WTC11 (cell line): Measurements from ENCODE around the gene BBOX1.

ENCODE experiments used
- ESRRA ChIP-seq: sonication (generic); formaldehyde crosslinking; IDR thresholded peaks from 2 replicates; pipeline ENCODE4 v1.8.1; 2022; ENCODE audit warnings: mild to moderate bottlenecking, missing genetic modification reagents, borderline replicate concordance
- ETV6 ChIP-seq: sonication (generic); formaldehyde crosslinking; IDR thresholded peaks from 2 replicates; pipeline ENCODE4 v1.8.1; 2022; ENCODE audit warnings: mild to moderate bottlenecking, missing genetic modification reagents
- HMGXB4 ChIP-seq: sonication (generic); formaldehyde crosslinking; IDR thresholded peaks from 2 replicates; pipeline ENCODE4 v1.8.1; 2023; ENCODE audit warnings: mild to moderate bottlenecking, moderate library complexity, missing genetic modification reagents
- SP1 ChIP-seq: sonication (generic); formaldehyde crosslinking; conservative IDR thresholded peaks from 2 replicates; pipeline ENCODE4 v1.8.1; 2022; ENCODE audit warnings: missing genetic modification reagents
- USF2 ChIP-seq: sonication (generic); formaldehyde crosslinking; IDR thresholded peaks from 2 replicates; pipeline ENCODE4 v1.8.1; 2023; ENCODE audit warnings: mild to moderate bottlenecking, missing genetic modification reagents, moderate library complexity
- ZNF512 ChIP-seq: sonication (generic); formaldehyde crosslinking; IDR thresholded peaks from 2 replicates; pipeline ENCODE4 v1.8.1; 2022; ENCODE audit warnings: missing genetic modification reagents, borderline replicate concordance
- TF ChIP-seq, protein P1 (sequence below): fragments of 200-600 bp; IDR thresholded peaks from 2 replicates; pipeline ENCODE4 v1.8.0; 2022; ENCODE audit warnings: antibody characterized with exemption
- TF ChIP-seq, protein P2 (sequence below): sonication (generic); formaldehyde crosslinking; IDR thresholded peaks from 2 replicates; pipeline ENCODE4 v1.8.0; 2022; ENCODE audit warnings: mild to moderate bottlenecking, missing genetic modification reagents

DNA sequence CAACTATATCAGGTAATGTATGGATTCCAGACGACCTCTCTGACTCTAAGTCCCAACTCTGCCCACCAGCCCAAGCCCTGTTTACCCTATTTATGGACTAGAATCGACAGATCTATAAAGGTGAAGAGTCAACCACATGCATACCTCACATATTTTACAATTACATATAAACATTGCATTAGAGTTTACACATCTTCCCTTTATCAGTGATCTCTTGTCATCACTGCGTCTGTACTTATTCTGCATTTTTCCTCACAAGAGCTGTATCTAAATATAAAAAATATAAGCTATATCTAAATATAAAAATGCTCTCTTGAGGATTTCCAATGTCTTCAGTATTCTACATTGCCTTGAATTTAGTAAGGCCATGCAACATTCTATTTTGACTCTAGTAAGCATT lies 38.2 kb upstream of the BBOX1 start:
- TF ChIP-seq, protein P1, sequence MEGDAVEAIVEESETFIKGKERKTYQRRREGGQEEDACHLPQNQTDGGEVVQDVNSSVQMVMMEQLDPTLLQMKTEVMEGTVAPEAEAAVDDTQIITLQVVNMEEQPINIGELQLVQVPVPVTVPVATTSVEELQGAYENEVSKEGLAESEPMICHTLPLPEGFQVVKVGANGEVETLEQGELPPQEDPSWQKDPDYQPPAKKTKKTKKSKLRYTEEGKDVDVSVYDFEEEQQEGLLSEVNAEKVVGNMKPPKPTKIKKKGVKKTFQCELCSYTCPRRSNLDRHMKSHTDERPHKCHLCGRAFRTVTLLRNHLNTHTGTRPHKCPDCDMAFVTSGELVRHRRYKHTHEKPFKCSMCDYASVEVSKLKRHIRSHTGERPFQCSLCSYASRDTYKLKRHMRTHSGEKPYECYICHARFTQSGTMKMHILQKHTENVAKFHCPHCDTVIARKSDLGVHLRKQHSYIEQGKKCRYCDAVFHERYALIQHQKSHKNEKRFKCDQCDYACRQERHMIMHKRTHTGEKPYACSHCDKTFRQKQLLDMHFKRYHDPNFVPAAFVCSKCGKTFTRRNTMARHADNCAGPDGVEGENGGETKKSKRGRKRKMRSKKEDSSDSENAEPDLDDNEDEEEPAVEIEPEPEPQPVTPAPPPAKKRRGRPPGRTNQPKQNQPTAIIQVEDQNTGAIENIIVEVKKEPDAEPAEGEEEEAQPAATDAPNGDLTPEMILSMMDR, result no peak
- TF ChIP-seq ETV6 (CRISPR knock-in tag) (no peak), ESRRA (CRISPR knock-in tag) (no peak), HMGXB4 (no peak), SP1 (CRISPR knock-in tag) (no peak), USF2 (CRISPR knock-in tag) (no peak), ZNF512 (CRISPR knock-in tag) (no peak)
- TF ChIP-seq, protein P2, sequence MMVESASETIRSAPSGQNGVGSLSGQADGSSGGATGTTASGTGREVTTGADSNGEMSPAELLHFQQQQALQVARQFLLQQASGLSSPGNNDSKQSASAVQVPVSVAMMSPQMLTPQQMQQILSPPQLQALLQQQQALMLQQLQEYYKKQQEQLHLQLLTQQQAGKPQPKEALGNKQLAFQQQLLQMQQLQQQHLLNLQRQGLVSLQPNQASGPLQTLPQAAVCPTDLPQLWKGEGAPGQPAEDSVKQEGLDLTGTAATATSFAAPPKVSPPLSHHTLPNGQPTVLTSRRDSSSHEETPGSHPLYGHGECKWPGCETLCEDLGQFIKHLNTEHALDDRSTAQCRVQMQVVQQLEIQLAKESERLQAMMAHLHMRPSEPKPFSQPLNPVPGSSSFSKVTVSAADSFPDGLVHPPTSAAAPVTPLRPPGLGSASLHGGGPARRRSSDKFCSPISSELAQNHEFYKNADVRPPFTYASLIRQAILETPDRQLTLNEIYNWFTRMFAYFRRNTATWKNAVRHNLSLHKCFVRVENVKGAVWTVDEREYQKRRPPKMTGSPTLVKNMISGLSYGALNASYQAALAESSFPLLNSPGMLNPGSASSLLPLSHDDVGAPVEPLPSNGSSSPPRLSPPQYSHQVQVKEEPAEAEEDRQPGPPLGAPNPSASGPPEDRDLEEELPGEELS (CRISPR knock-in tag), result no peak
